DMS53 (cell line): ENCODE data around the gene ZMYM4.
"Not testable (repeated sequence)": the region's sequence is repeated elsewhere in the genome, so short reads cannot be mapped to it uniquely, and the experiment has no call there.

ENCODE experiments used
- DNase-seq: peaks from one replicate; lab custom pipeline; 2025; lab: John Stamatoyannopoulos, UW

The ZMYM4 gene

GRCh38 chr1:35268282-35269200, at the start of gene ZMYM4:
Gene ZMYM4, plus strand, starts transcription at chr1:35268709. Its CDS starts 338 bp downstream, at chr1:35269047.
- DNase-seq = peak; percentile 99

GRCh38 chr1:35220976-35221375, 47.5 kb upstream of the ZMYM4 start:
- DNase-seq = peak; percentile 58

GRCh38 chr1:35222322-35223083, 46.0 kb upstream of the ZMYM4 start:
- DNase-seq = no peak

GRCh38 chr1:35223084-35223630, 45.4 kb upstream of the ZMYM4 start:
- no peak for DNase-seq

GRCh38 chr1:35226546-35226945, 42.0 kb upstream of the ZMYM4 start:
- no peak for DNase-seq

- DNase-seq = no peak
Observed at GRCh38 chr1:35229587-35230360, 38.7 kb upstream of the ZMYM4 start.

GRCh38 chr1:35231287-35231686, 37.2 kb upstream of the ZMYM4 start:
- DNase-seq = no peak

- DNase-seq = not testable (repeated sequence)
Observed at GRCh38 chr1:35236772-35237171, 31.7 kb upstream of the ZMYM4 start.

- peak; percentile 94 for DNase-seq
Observed at GRCh38 chr1:35243691-35244090, 24.8 kb upstream of the ZMYM4 start.

GRCh38 chr1:35247256-35247655, 21.3 kb upstream of the ZMYM4 start:
- no peak for DNase-seq

GRCh38 chr1:35253941-35254340, 14.6 kb upstream of the ZMYM4 start:
- no peak for DNase-seq

GRCh38 chr1:35255276-35255675, 13.2 kb upstream of the ZMYM4 start:
- no peak for DNase-seq

- DNase-seq = no peak
Observed at GRCh38 chr1:35259561-35259960, 8.9 kb upstream of the ZMYM4 start.

- DNase-seq = no peak
Observed at GRCh38 chr1:35261412-35262120, 6.9 kb upstream of the ZMYM4 start.

- peak; percentile 48 for DNase-seq
Observed at GRCh38 chr1:35264035-35264434, 4.5 kb upstream of the ZMYM4 start.

GRCh38 chr1:35264871-35265270, 3.6 kb upstream of the ZMYM4 start:
- DNase-seq = peak; percentile 29

- DNase-seq = no peak
Observed at GRCh38 chr1:35266306-35266705, 2.2 kb upstream of the ZMYM4 start.

- DNase-seq = no peak
Observed at GRCh38 chr1:35269201-35269988, 886 bp downstream of the ZMYM4 start.

GRCh38 chr1:35269989-35270289, 1.4 kb downstream of the ZMYM4 start:
- no peak for DNase-seq

GRCh38 chr1:35270836-35271235, 2.3 kb downstream of the ZMYM4 start:
- no peak for DNase-seq

GRCh38 chr1:35274197-35274596, 5.7 kb downstream of the ZMYM4 start:
- no peak for DNase-seq
